HepG2 (cell line): Measurements from ENCODE around the gene CTNNBIP1. TPM values are rescaled to one million over a fixed set of nuclear protein-coding genes. Genes with fewer than 3 reads are reported as not detected.
A peak's percentile ranks its signal among the peaks of the same experiment; 100 is the strongest.

Source experiments
- ATAC-seq: fragments of 200-7000 bp; cut with Tn5 transposase; 3 replicates; pipeline ENCODE4 v1.9.1; 2020; ENCODE audit warnings: mild to moderate bottlenecking, moderate library complexity
- BruUV-seq: library from RNA; stranded (reverse); fragments of 400-500 nt; replicated peaks from 2 replicates; lab custom pipeline; 2021; lab: Mats Ljungman, UMichigan
- CTCF ChIA-PET: fragments of 300-600 bp; formaldehyde crosslinking; extraction: SDS; loops from one replicate; lab custom pipeline; 2021; ENCODE audit warnings: low total read pairs, inconsistent platforms, low intra/inter-chr PET ratio; lab: Yijun Ruan, JAX
- POLR2A ChIA-PET: fragments of 350-600 bp; sonication (Branson Sonifier 250); formaldehyde crosslinking; loops from one replicate; lab custom pipeline; 2020; ENCODE audit warnings: antibody characterized with exemption, inconsistent platforms; lab: Yijun Ruan, JAX
- DNase-seq: peaks from one replicate; pipeline ENCODE4 v3.0.0-alpha.2; 2015; ENCODE audit warnings: low spot score
- FAIRE-seq: peaks from 3 replicates; lab custom pipeline; 2011; peaks lifted over from hg19 to GRCh38; lab: Jason Lieb, UNC
- H2AFZ ChIP-seq: one replicate; pipeline ENCODE4 v1.6.1; 2011; ENCODE audit warnings: low read length, inconsistent platforms
- H3K27ac ChIP-seq: fragments of 300-600 bp; 3 replicates; pipeline ENCODE4 v1.8.0; 2011; ENCODE audit warnings: mixed run types, mild to moderate bottlenecking, mixed read lengths, low read length, inconsistent platforms; ENCODE audit not compliant: insufficient read depth; ENCODE audit errors: extremely low read length
- H3K27me3 ChIP-seq, 2 experiments: fragments of 200-600 bp in 1 of 2; 2 replicates in 1 of 2; 3 replicates in 1 of 2; pipeline versions ENCODE4 v1.6.0 to v1.8.0; 2011; ENCODE audit warnings: low read length in 2 of 2, mild to moderate bottlenecking in 2 of 2, moderate library complexity in 2 of 2, inconsistent platforms in 1 of 2; ENCODE audit not compliant: insufficient read depth in 2 of 2, control insufficient read depth in 1 of 2
- H3K36me3 ChIP-seq, 2 experiments: fragments of 200-600 bp in 1 of 2; replicated peaks in 1 of 2; 2 replicates in 1 of 2; 3 replicates in 1 of 2; pipeline versions ENCODE4 v1.5.1 to v1.8.0; 2011; ENCODE audit warnings: low read length in 2 of 2, inconsistent platforms in 1 of 2; ENCODE audit not compliant: insufficient read depth in 2 of 2, control insufficient read depth in 1 of 2
- H3K4me1 ChIP-seq: 2 replicates; pipeline ENCODE4 v1.5.1; 2012; ENCODE audit warnings: low read length, inconsistent platforms; ENCODE audit not compliant: insufficient read depth
- H3K4me2 ChIP-seq: 2 replicates; pipeline ENCODE4 v1.6.0; 2011; ENCODE audit warnings: low read depth, low read length, inconsistent platforms
- H3K4me3 ChIP-seq, 3 experiments: fragments of 200-600 bp in 1 of 3; sonication (generic), shearing (Covaris generic) in 1 of 3; replicated peaks in 1 of 3; 2 replicates each; pipeline ENCODE4 v1.5.1; 2011 to 2016; ENCODE audit warnings: low read length in 3 of 3, inconsistent platforms in 2 of 3, low read depth in 2 of 3, mild to moderate bottlenecking in 2 of 3, control low read depth in 1 of 3, mixed read lengths in 1 of 3; ENCODE audit not compliant: insufficient read depth in 1 of 3
- H3K79me2 ChIP-seq: one replicate; pipeline ENCODE4 v1.6.1; 2011; ENCODE audit warnings: low read length, inconsistent platforms; ENCODE audit not compliant: insufficient read depth
- H3K9ac ChIP-seq: 2 replicates; pipeline ENCODE4 v1.6.0; 2011; ENCODE audit warnings: mild to moderate bottlenecking, low read depth, low read length, inconsistent platforms; ENCODE audit not compliant: insufficient read depth
- H3K9me3 ChIP-seq: 2 replicates; pipeline ENCODE4 v1.5.1; 2012; ENCODE audit warnings: mild to moderate bottlenecking, low read length
- H4K20me1 ChIP-seq: 2 replicates; pipeline ENCODE4 v1.6.0; 2011; ENCODE audit warnings: inconsistent platforms, mild to moderate bottlenecking, low read length, moderate library complexity; ENCODE audit not compliant: insufficient read depth
- HNRNPK ChIP-seq: fragments of 200-400 bp; formaldehyde crosslinking; IDR thresholded peaks from 2 replicates; pipeline ENCODE4 v1.6.1; 2018; ENCODE audit warnings: low read length, low read depth, moderate library complexity, mild to moderate bottlenecking; ENCODE audit not compliant: poor library complexity, severe bottlenecking
- MAZ ChIP-seq, 2 experiments: sonication (generic) in 1 of 2; formaldehyde crosslinking in 1 of 2; IDR thresholded peaks; 2 replicates each; pipeline versions ENCODE4 v1.5.0 to v1.6.1; 2012 to 2020; ENCODE audit warnings: low read depth in 2 of 2, mild to moderate bottlenecking in 2 of 2, borderline replicate concordance in 1 of 2, improper control_type of control experiment in 1 of 2, low read length in 1 of 2, missing genetic modification reagents in 1 of 2, moderate library complexity in 1 of 2
- MXD1 ChIP-seq: sonication (generic); formaldehyde crosslinking; IDR thresholded peaks from 2 replicates; pipeline ENCODE4 v1.4.0; 2020; ENCODE audit warnings: mild to moderate bottlenecking, missing genetic modification reagents
- POLR2A ChIP-seq, 2 experiments: IDR thresholded peaks; 2 replicates each; pipeline ENCODE4 v1.6.1; 2011; ENCODE audit warnings: low read depth in 2 of 2, low read length in 2 of 2, mild to moderate bottlenecking in 1 of 2, moderate library complexity in 1 of 2; ENCODE audit not compliant: insufficient read depth in 1 of 2
- POLR2AphosphoS5 ChIP-seq: IDR thresholded peaks from 2 replicates; pipeline ENCODE4 v1.6.1; 2012; ENCODE audit warnings: low read depth, low read length
- RBFOX2 ChIP-seq: fragments of 200-400 bp; formaldehyde crosslinking; IDR thresholded peaks from 2 replicates; pipeline ENCODE4 v1.6.1; 2017; ENCODE audit warnings: low read depth, mild to moderate bottlenecking, low read length
- SALL1 ChIP-seq: sonication (generic); formaldehyde crosslinking; IDR thresholded peaks from 2 replicates; pipeline ENCODE4 v1.8.0; 2022; ENCODE audit warnings: mild to moderate bottlenecking, missing genetic modification reagents
- SALL2 ChIP-seq: sonication (generic); formaldehyde crosslinking; IDR thresholded peaks from 2 replicates; pipeline ENCODE4 v1.8.1; 2023; ENCODE audit warnings: mild to moderate bottlenecking, missing genetic modification reagents, inconsistent platforms
- ZFY ChIP-seq: sonication (generic); formaldehyde crosslinking; IDR thresholded peaks from 2 replicates; pipeline ENCODE4 v1.4.0; 2020; ENCODE audit warnings: missing genetic modification reagents
- ZMYM3 ChIP-seq: sonication (generic); formaldehyde crosslinking; IDR thresholded peaks from 2 replicates; pipeline ENCODE4 v1.5.1; 2020; ENCODE audit warnings: mild to moderate bottlenecking, missing genetic modification reagents
- ZNF235 ChIP-seq: sonication (generic); formaldehyde crosslinking; IDR thresholded peaks from 2 replicates; pipeline ENCODE4 v1.8.1; 2023; ENCODE audit warnings: mild to moderate bottlenecking, missing genetic modification reagents, borderline replicate concordance
- ZNF274 ChIP-seq: sonication (generic); formaldehyde crosslinking; IDR thresholded peaks from 2 replicates; pipeline ENCODE4 v1.5.1; 2020; ENCODE audit warnings: mild to moderate bottlenecking, missing genetic modification reagents
- ZNF563 ChIP-seq: sonication (generic); formaldehyde crosslinking; IDR thresholded peaks from 2 replicates; pipeline ENCODE4 v1.8.0; 2022; ENCODE audit warnings: mild to moderate bottlenecking, moderate library complexity, missing genetic modification reagents
- ZNF574 ChIP-seq: sonication (generic); formaldehyde crosslinking; IDR thresholded peaks from 2 replicates; pipeline ENCODE4 v1.4.0; 2020; ENCODE audit warnings: missing genetic modification reagents
- ZNF709 ChIP-seq: sonication (generic); formaldehyde crosslinking; IDR thresholded peaks from 2 replicates; pipeline ENCODE4 v1.5.0; 2020; ENCODE audit warnings: mild to moderate bottlenecking, missing genetic modification reagents
- ZNF747 ChIP-seq: sonication (generic); formaldehyde crosslinking; IDR thresholded peaks from 2 replicates; pipeline ENCODE4 v1.8.1; 2023; ENCODE audit warnings: missing genetic modification reagents, mild to moderate bottlenecking, borderline replicate concordance
- ZSCAN21 ChIP-seq: sonication (generic); formaldehyde crosslinking; IDR thresholded peaks from 2 replicates; pipeline ENCODE4 v1.8.0; 2022; ENCODE audit warnings: mild to moderate bottlenecking, missing genetic modification reagents, moderate library complexity, borderline replicate concordance
- WGBS: methylation state at CpG from one replicate; pipeline ENCODE4 v1.1.6; 2017; ENCODE audit warnings: low lambda C conversion rate; 5-methylcytosine and 5-hydroxymethylcytosine counted together
- in situ Hi-C: cut with HindIII; loops from 2 replicates; pipeline ENCODE4 v1.10.0; 2017; ENCODE audit warnings: low pct_unique_long_range_greater_than_20kb; ENCODE audit not compliant: extremely low pct_ligation_motif_present
- intact Hi-C: fragments of 100-400 bp; cut with micrococcal nuclease; formaldehyde crosslinking; loops from one replicate; pipeline ENCODE4 v1.10.0; 2022; ENCODE audit not compliant: unreplicated experiment
- polyA plus RNA-seq, 8 experiments: library from polyadenylated mRNA; depleted of rRNA in 3 of 8; stranded (reverse) in 7 of 8; unstranded in 1 of 8; fragments of >200 nt; fragmentation: Illumina TruSeq in 4 of 8; extraction: Trizol in 4 of 8; gene quantifications; 2 replicates each; pipeline versions ENCODE4 v1.2.1 to v1.2.3, GENCODE V29; 2011 to 2016; ENCODE audit warnings: low read depth in 4 of 8, missing spikeins in 1 of 8, mixed read lengths in 1 of 8; ENCODE audit not compliant: insufficient read depth in 1 of 8
- total RNA-seq, 5 experiments: library from RNA; depleted of rRNA; stranded (reverse); fragments of >200 nt; fragmentation: Illumina TruSeq; extraction: Trizol; gene quantifications; 2 replicates each; pipeline ENCODE4 v1.2.3, GENCODE V29; 2016; ENCODE audit warnings: low read depth in 1 of 5

CTNNBIP1 gene
- total and polyA plus RNA-seq, 2 of the 13 experiments (the other 11 are each of a cell fraction or from before 2014, with no cell fraction given): 71.7 to 83.0 TPM

GRCh38 chr1:9823693-9823942 lies 86.5 kb downstream of the CTNNBIP1 start (continued):
- TF ChIP-seq ZNF235 (no peak), RBFOX2 (peak; percentile 78), MAZ (IDR thresholded peaks at IDR 0.05; ENCODE audit: borderline replicate concordance, low read depth, low read length) (no peak), MAZ (CRISPR knock-in tag; IDR thresholded peaks at IDR 0.05; ENCODE audit: low read depth) (peak; percentile 57), ZNF563 (CRISPR knock-in tag) (peak; percentile 93; the same call in 1 of the 2 replicates), POLR2A (IDR thresholded peaks at IDR 0.05; ENCODE audit: insufficient read depth in 1 of 2, low read depth in 2 of 2, low read length in 2 of 2) (peak in 1 of 2 experiments; percentile 74; a peak in 2 of 4 replicates), ZSCAN21 (CRISPR knock-in tag) (0 out of 2 replicates have a peak, but pooled peaks have one; percentile 23), ZFY (CRISPR knock-in tag) (peak; percentile 47; the same call in 1 of the 2 replicates), ZNF274 (no peak), SALL1 (CRISPR knock-in tag) (0 out of 2 replicates have a peak, but pooled peaks have one; percentile 54), ZMYM3 (no peak), SALL2 (CRISPR knock-in tag) (0 out of 2 replicates have a peak, but pooled peaks have one; percentile 18), POLR2AphosphoS5 (peak; percentile 53; the same call in 1 of the 2 replicates), ZNF709 (CRISPR knock-in tag) (0 out of 2 replicates have a peak, but pooled peaks have one; percentile 61)

- in situ Hi-C loops: no loop called here
- ATAC-seq (peak; percentile 9; the same call in 2 of the 3 replicates), FAIRE-seq (no peak), DNase-seq (no peak)
- peaks cover 69% of the 10 kb centered on the region for H3K4me1 ChIP-seq
- H3K27me3 ChIP-seq: peaks cover 0 to 4% of the 10 kb centered on the region in 2 experiments; a peak in 1 of 5 replicates
- BruUV-seq: no TSS peak
- peak overlapping the region; percentile 85 for H3K4me2 ChIP-seq
- peak overlapping the region; percentile 82 to 92 (median 88) for H3K4me3 ChIP-seq
- intact Hi-C loops: no loop called here
- peaks cover 11% of the 10 kb centered on the region; the same call in 1 of the 2 replicates for H4K20me1 ChIP-seq
- no peak overlapping the region for H2AFZ ChIP-seq
- 1% methylated on average over 27 of the region's 71 CpGs for WGBS
- no peak overlapping the region for H3K27ac ChIP-seq
- no peaks in the 10 kb centered on the region for H3K36me3 ChIP-seq
- H3K9me3 ChIP-seq: no peaks in the 10 kb centered on the region
- peaks cover 43% of the 10 kb centered on the region for H3K79me2 ChIP-seq
- CTCF ChIA-PET: no interaction called here
- H3K9ac ChIP-seq: peak overlapping the region; percentile 75
- POLR2A ChIA-PET: no interaction called here
- TF ChIP-seq ZNF574 (CRISPR knock-in tag) (no peak), MXD1 (CRISPR knock-in tag) (peak; percentile 60), ZNF747 (CRISPR knock-in tag) (0 out of 2 replicates have a peak, but pooled peaks have one; percentile 45), HNRNPK (peak; percentile 55)
Observed at GRCh38 chr1:9822897-9823692, 87.0 kb downstream of the CTNNBIP1 start.
